Spleen (tissue), 11 donors: Measurements from ENCODE around the gene XG. TPM values are rescaled to one million over a fixed set of nuclear protein-coding genes. Genes with fewer than 3 reads are reported as not detected.
"Not testable (repeated sequence)": the region's sequence is repeated elsewhere in the genome, so short reads cannot be mapped to it uniquely, and the experiment has no call there.

Experiments
- DNase-seq: peaks from one replicate; pipeline ENCODE4 v3.0.0-alpha.2; 2020
- H3K27ac ChIP-seq, 8 donors: fragments of 200-600 bp; sonication (generic) in 7 of 8; 1 replicate in 4 of 8; 2 replicates in 4 of 8; pipeline versions ENCODE4 v1.5.0 to v1.8.0; 2016 to 2021; ENCODE audit warnings: inconsistent platforms in 4 of 8, mild to moderate bottlenecking in 4 of 8, moderate library complexity in 1 of 8
- H3K27me3 ChIP-seq, 7 donors: fragments of 200-600 bp; sonication (generic) in 6 of 7; replicated peaks in 1 of 7; 1 replicate in 4 of 7; 2 replicates in 3 of 7; pipeline versions ENCODE4 v1.5.0 to v1.8.0; 2016 to 2021; ENCODE audit warnings: inconsistent platforms in 3 of 7, mild to moderate bottlenecking in 1 of 7
- H3K36me3 ChIP-seq, 6 donors: fragments of 200-600 bp; sonication (generic) in 5 of 6; 1 replicate in 4 of 6; 2 replicates in 2 of 6; pipeline versions ENCODE4 v1.5.0 to v1.8.0; 2016 to 2021; ENCODE audit warnings: inconsistent platforms in 2 of 6
- H3K4me1 ChIP-seq, 6 donors: fragments of 200-600 bp; sonication (generic) in 5 of 6; 1 replicate in 3 of 6; 2 replicates in 3 of 6; pipeline versions ENCODE4 v1.5.0 to v1.8.0; 2016 to 2021; ENCODE audit warnings: inconsistent platforms in 3 of 6
- H3K4me3 ChIP-seq, 8 donors: fragments of 200-600 bp; sonication (generic) in 7 of 8; 1 replicate in 4 of 8; 2 replicates in 4 of 8; pipeline versions ENCODE4 v1.5.0 to v1.8.0; 2016 to 2021; ENCODE audit warnings: inconsistent platforms in 4 of 8, mild to moderate bottlenecking in 4 of 8, moderate library complexity in 2 of 8
- H3K9me3 ChIP-seq, 8 donors: fragments of 200-600 bp; sonication (generic) in 7 of 8; 1 replicate in 4 of 8; 2 replicates in 4 of 8; pipeline versions ENCODE4 v1.5.0 to v1.8.0; 2016 to 2021; ENCODE audit warnings: inconsistent platforms in 4 of 8
- POLR2A ChIP-seq, 3 donors: fragments of 450-650 bp; IDR thresholded peaks; one replicate each; pipeline ENCODE4 v1.5.1; 2017; ENCODE audit warnings: antibody characterized with exemption in 3 of 3, mild to moderate bottlenecking in 1 of 3
- POLR2AphosphoS5 ChIP-seq, 3 donors: sonication (generic); formaldehyde crosslinking; IDR thresholded peaks; one replicate each; pipeline ENCODE4 v1.5.1; 2017; ENCODE audit warnings: antibody characterized with exemption in 3 of 3
- WGBS, 5 donors: extraction: QIAGEN DNeasy Blood & Tissue Kit in 3 of 5; methylation state at CpG; one replicate each; pipeline versions ENCODE4 v1.1.5 to v1.1.7; 2013 to 2018; 5-methylcytosine and 5-hydroxymethylcytosine counted together
- intact Hi-C: fragments of 100-400 bp; cut with DNase I; formaldehyde crosslinking; loops from one replicate; pipeline ENCODE4 v1.15.0; 2023; ENCODE audit warnings: low total_unique reads
- polyA plus RNA-seq, 3 donors: library from polyadenylated mRNA; stranded (reverse); fragments of 200-250 nt; gene quantifications; one replicate each; pipeline ENCODE4 v1.2.1, GENCODE V29; 2013
- total RNA-seq, 7 donors: library from RNA; depleted of rRNA in 3 of 7; stranded (reverse); fragments of >200 nt in 3 of 7; fragmentation: NEBNext Ultra II Directional in 4 of 7; extraction: Animal tissue kit (Norgen Biotek cat#: 25700) in 4 of 7; gene quantifications; one replicate each; pipeline versions ENCODE4 v1.1.0 to v1.2.1, GENCODE V29; 2016 to 2021
- TF ChIP-seq, protein P1 (sequence below), 11 experiments: fragments of 200-600 bp in 7 of 11; fragments of 450-650 bp in 4 of 11; sonication (generic) in 4 of 11; IDR thresholded peaks in 8 of 11; conservative IDR thresholded peaks in 3 of 11; 1 replicate in 7 of 11; 2 replicates in 4 of 11; pipeline versions ENCODE4 v1.4.0 to v1.8.0; 2016 to 2021; ENCODE audit warnings: antibody characterized with exemption in 11 of 11, inconsistent platforms in 4 of 11, mild to moderate bottlenecking in 1 of 11
- donor health status: healthy with polysubstance abuse.
- donor health status: DM: no; HTN: no; CAD: no; lungs with moderate emphysema.
- donor health status: DM: no; HTN: no; CAD: no.
- donor health status: Bipolar disorder and iron deficiency.
- donor health status: healthy.
- donor health status: DM: no; HTN: no; CAD: no.
- donor health status: DM: yes; HTN: yes; CAD: no.

Gene XG
- total and polyA plus RNA-seq, 10 donors = 0.03 to 0.87 (median 0.20) TPM; not detected in 4

DNA sequence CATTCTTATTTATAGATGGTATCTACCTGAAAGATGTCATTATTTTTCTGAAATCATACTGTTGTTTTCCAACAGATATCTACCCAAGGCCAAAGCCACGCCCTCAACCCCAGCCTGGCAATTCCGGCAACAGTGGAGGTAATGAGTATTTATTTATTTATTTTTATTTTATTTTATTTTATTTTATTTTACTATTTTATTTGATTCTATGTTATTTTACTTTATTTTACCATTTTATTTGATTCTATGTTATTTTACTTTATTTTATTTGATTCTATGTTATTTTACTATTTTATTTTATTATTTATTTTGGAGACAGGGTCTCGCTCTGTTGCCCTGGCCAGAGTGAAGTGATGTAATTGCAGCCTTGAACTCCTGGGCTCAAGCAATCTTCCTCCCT lies 37.7 kb downstream of the XG start:
- Histone ChIP-seq H3K27ac (no peak overlapping the region), H3K36me3 (no peaks in the 10 kb centered on the region), H3K4me1 (no peaks in the 10 kb centered on the region), H3K4me3 (no peak overlapping the region), H3K9me3 (no peaks in the 10 kb centered on the region), H3K27me3 (no peaks in the 10 kb centered on the region)
- WGBS, 5 donors = 85 to 93% (median 90%) methylated on average over 3 of the region's 3 CpGs
- TF ChIP-seq POLR2A (IDR thresholded peaks at IDR 0.05) = no peak
- TF ChIP-seq, protein P1, sequence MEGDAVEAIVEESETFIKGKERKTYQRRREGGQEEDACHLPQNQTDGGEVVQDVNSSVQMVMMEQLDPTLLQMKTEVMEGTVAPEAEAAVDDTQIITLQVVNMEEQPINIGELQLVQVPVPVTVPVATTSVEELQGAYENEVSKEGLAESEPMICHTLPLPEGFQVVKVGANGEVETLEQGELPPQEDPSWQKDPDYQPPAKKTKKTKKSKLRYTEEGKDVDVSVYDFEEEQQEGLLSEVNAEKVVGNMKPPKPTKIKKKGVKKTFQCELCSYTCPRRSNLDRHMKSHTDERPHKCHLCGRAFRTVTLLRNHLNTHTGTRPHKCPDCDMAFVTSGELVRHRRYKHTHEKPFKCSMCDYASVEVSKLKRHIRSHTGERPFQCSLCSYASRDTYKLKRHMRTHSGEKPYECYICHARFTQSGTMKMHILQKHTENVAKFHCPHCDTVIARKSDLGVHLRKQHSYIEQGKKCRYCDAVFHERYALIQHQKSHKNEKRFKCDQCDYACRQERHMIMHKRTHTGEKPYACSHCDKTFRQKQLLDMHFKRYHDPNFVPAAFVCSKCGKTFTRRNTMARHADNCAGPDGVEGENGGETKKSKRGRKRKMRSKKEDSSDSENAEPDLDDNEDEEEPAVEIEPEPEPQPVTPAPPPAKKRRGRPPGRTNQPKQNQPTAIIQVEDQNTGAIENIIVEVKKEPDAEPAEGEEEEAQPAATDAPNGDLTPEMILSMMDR (IDR thresholded peaks at IDR 0.05 in 8 of 11, conservative IDR thresholded peaks at IDR 0.05 in 3 of 11) = no peak
- TF ChIP-seq POLR2AphosphoS5 (IDR thresholded peaks at IDR 0.05) = no peak
- intact Hi-C loops = no loop called here
- no peak for DNase-seq

GRCh38 chrX:2793752-2794151 lies 41.9 kb downstream of the XG start:
- Histone ChIP-seq H3K27me3 (no peaks in the 10 kb centered on the region), H3K9me3 (no peaks in the 10 kb centered on the region), H3K36me3 (no peaks in the 10 kb centered on the region), H3K4me3 (no peak overlapping the region), H3K27ac (no peak overlapping the region), H3K4me1 (no peaks in the 10 kb centered on the region)
- intact Hi-C loops = no loop called here
- TF ChIP-seq, protein P1 (IDR thresholded peaks at IDR 0.05 in 8 of 11, conservative IDR thresholded peaks at IDR 0.05 in 3 of 11) = no peak
- TF ChIP-seq POLR2A (IDR thresholded peaks at IDR 0.05) (no peak), POLR2AphosphoS5 (IDR thresholded peaks at IDR 0.05) (no peak)
- 61 to 83% (median 71%) methylated on average over 6 to 7 of the region's 7 CpGs for WGBS, 5 donors
- DNase-seq = no peak

DNA sequence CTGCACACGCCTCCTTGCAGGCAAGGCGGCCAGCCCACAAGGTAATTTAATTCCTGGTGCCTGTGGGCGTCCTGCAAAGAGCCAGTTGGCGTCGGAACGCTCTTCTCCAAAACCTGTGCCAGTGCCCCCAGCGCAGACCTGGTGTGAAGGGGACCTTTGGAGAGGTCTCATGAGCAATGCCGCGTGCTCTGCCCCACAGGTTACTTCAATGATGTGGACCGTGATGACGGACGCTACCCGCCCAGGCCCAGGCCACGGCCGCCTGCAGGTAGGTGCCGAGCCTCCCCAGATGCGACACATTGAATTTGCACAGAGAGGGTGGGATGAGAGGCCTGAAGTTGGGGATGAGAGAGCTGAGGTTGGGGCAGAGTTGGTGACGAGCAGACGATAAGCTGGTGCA lies 42.5 kb downstream of the XG start:
- 91 to 100% (median 95%) methylated on average over 4 to 19 of the region's 19 CpGs for WGBS, 5 donors
- TF ChIP-seq, protein P1 (IDR thresholded peaks at IDR 0.05 in 8 of 11, conservative IDR thresholded peaks at IDR 0.05 in 3 of 11) = no peak
- TF ChIP-seq POLR2A (IDR thresholded peaks at IDR 0.05) (no peak), POLR2AphosphoS5 (IDR thresholded peaks at IDR 0.05) (no peak)
- no peaks in the 10 kb centered on the region for H3K9me3 ChIP-seq
- no peaks in the 10 kb centered on the region for H3K36me3 ChIP-seq
- no peaks in the 10 kb centered on the region for H3K4me1 ChIP-seq
- no peaks in the 10 kb centered on the region for H3K27me3 ChIP-seq
- H3K4me3 ChIP-seq = no peak overlapping the region
- DNase-seq = no peak
- H3K27ac ChIP-seq = no peak overlapping the region
- intact Hi-C loops = no loop called here

DNA sequence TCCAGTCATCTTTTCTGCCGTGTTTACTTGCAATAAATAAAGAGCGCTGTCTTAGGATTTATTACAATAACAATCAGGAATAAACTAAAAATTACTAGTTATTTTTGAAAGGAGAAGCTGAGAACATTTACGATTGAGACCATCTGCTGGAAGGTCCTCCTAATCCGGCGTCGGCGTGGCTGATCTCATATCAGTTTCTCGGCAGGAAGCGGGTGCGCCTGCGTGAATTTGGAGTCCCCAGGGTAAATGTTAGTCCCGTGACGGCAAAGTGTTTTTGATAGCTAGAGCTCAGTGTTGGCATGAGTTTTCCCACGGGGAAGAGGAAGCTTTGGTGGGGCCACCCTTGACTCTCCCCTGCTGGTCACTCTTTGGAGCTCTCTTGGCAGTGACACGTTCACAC lies 45.0 kb downstream of the XG start:
- H3K27me3 ChIP-seq, H3K36me3 ChIP-seq, DNase-seq, H3K9me3 ChIP-seq, intact Hi-C loops, H3K4me3 ChIP-seq, H3K4me1 ChIP-seq, H3K27ac ChIP-seq: not testable (repeated sequence)
- 32 to 74% (median 62%) methylated on average over 13 to 15 of the region's 15 CpGs for WGBS, 5 donors

DNA sequence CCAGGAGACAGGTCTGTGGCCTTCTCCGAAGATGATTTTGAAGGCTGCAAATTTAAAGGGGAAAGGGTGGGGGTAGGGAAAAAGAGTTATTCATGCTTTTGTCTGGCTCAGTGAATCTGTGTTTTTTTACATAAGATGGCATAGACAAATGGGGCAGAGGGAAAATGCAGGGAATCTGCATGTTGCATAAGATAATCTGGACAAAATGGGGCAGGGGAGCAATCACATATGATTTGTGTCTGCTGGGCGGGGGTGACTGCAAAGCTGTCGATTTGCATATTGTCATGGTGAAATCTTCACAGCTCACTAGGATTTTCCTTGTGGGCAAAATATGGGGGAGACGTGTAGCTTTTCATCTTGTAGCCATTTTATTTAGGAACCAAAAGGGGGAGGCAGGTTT lies 47.5 kb downstream of the XG start:
- Histone ChIP-seq H3K4me1 (no peaks in the 10 kb centered on the region), H3K27me3 (no peaks in the 10 kb centered on the region), H3K4me3 (no peak overlapping the region), H3K36me3 (no peaks in the 10 kb centered on the region), H3K27ac (no peak overlapping the region), H3K9me3 (no peaks in the 10 kb centered on the region)
- DNase-seq = no peak
- no peak for TF ChIP-seq POLR2AphosphoS5 (IDR thresholded peaks at IDR 0.05)
- TF ChIP-seq, protein P1 (IDR thresholded peaks at IDR 0.05 in 8 of 11, conservative IDR thresholded peaks at IDR 0.05 in 3 of 11) = no peak
- TF ChIP-seq POLR2A (IDR thresholded peaks at IDR 0.05) = no peak
- WGBS, 5 donors = 65 to 79% (median 76%) methylated on average over 4 of the region's 4 CpGs
- intact Hi-C loops = no loop called here

- not testable (repeated sequence) for H3K4me3 ChIP-seq
These were observed 48.1 kb downstream of the XG start for GRCh38 chrX:2799980-2800379.

More at GRCh38 chrX:2799980-2800379, 48.1 kb downstream of the XG start:
- intact Hi-C loops, H3K9me3 ChIP-seq, H3K27me3 ChIP-seq, DNase-seq, H3K36me3 ChIP-seq, H3K4me1 ChIP-seq, H3K27ac ChIP-seq: not testable (repeated sequence)
- WGBS, 5 donors = 65 to 85% (median 81%) methylated on average over 5 of the region's 5 CpGs
